OCI-LY3 (cell line): ENCODE measurements around the gene RFX2.

ENCODE experiments used
- H2AFZ ChIP-seq: fragments of 200-600, 300-600 bp; shearing (Covaris generic); 2 replicates; pipeline ENCODE4 v1.6.0; 2014; ENCODE audit warnings: antibody characterized with exemption, low read depth, low read length
- H3K27ac ChIP-seq: fragments of 200-600, 300-600 bp; sonication (generic); 2 replicates; pipeline ENCODE4 v1.5.1; 2014; ENCODE audit warnings: mild to moderate bottlenecking, low read length, moderate library complexity, mixed read lengths
- H3K27me3 ChIP-seq: fragments of 200-600, 300-600 bp; sonication (generic); 2 replicates; pipeline ENCODE4 v1.6.1; 2014; ENCODE audit warnings: low read depth, low read length, mixed read lengths
- H3K36me3 ChIP-seq: fragments of 200-600, 300-600 bp; sonication (generic); replicated peaks from 2 replicates; pipeline ENCODE3; 2014; ENCODE audit warnings: low read depth, low read length, mixed read lengths
- H3K4me1 ChIP-seq: fragments of 300-600, 200-600 bp; sonication (generic); 2 replicates; pipeline ENCODE4 v1.6.1; 2014; ENCODE audit warnings: low read length, mixed read lengths
- H3K4me2 ChIP-seq: fragments of 200-600, 300-600 bp; sonication (generic); 2 replicates; pipeline ENCODE4 v1.6.1; 2014; ENCODE audit warnings: low read length, mixed read lengths
- H3K4me3 ChIP-seq: fragments of 300-600, 200-600 bp; sonication (generic); 2 replicates; pipeline ENCODE4 v1.5.1; 2014; ENCODE audit warnings: antibody characterized with exemption, mild to moderate bottlenecking, low read length, moderate library complexity
- H3K79me2 ChIP-seq: fragments of 300-600, 200-600 bp; shearing (Covaris generic); 2 replicates; pipeline ENCODE4 v1.6.1; 2014; ENCODE audit warnings: mild to moderate bottlenecking, low read length, mixed read lengths
- H3K9ac ChIP-seq: fragments of 300-600, 200-600 bp; shearing (Covaris generic); 2 replicates; pipeline ENCODE4 v1.6.0; 2014; ENCODE audit warnings: mild to moderate bottlenecking, low read length, moderate library complexity
- H3K9me3 ChIP-seq: fragments of 200-600, 300-600 bp; shearing (Covaris generic); 2 replicates; pipeline ENCODE4 v1.6.1; 2014; ENCODE audit warnings: low read length, mixed read lengths; ENCODE audit not compliant: insufficient read depth
- H4K20me1 ChIP-seq: fragments of 200-600, 300-600 bp; sonication (generic); 2 replicates; pipeline ENCODE4 v1.6.1; 2016; ENCODE audit warnings: low read length, mixed read lengths; ENCODE audit not compliant: insufficient read depth
- CTCF ChIP-seq: fragments of 200-600, 300-600 bp; sonication (generic); IDR thresholded peaks from 2 replicates; pipeline ENCODE4 v1.5.1; 2014; ENCODE audit warnings: antibody characterized with exemption, low read length, low read depth
- EZH2phosphoT487 ChIP-seq: fragments of 200-600 bp; shearing (Covaris generic); IDR thresholded peaks from 2 replicates; pipeline ENCODE4 v1.6.1; 2018; ENCODE audit warnings: antibody characterized with exemption, mixed run types, low read depth

The RFX2 gene

DNA sequence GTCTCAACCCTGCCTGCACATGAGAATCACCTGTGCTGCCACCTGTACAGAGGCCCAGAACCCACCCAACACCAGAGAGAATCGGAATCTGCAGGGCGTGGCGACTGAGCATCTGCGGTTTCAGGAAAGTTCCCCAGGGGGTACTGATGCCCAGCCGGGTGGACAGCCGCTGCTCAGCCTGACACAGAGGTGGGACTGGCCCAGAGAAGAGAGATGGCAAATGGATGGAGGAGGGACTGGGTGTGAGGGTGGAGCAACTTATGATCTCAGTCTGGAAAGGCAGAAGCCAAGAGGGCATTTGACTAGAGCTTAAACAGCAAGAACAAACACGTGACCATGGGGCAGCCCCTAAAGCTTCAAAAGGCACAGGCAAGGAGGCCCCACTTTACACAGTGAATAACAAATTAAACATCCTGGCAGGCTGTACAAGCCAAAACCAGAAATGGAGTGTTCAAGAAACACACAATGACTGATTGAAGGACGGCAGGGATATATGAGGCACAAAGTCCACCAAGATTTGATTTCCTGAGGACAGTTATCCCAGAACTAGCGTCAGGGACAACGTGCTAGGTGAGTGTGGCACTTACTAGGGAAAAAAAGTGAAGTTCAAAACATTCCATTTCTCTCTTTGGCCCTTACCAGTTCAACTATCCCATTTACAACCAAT is 135.4 kb downstream of the RFX2 start:
- H3K9ac ChIP-seq: peak overlapping the region; percentile 66
- no peak overlapping the region for H2AFZ ChIP-seq
- H3K9me3 ChIP-seq: no peaks in the 10 kb centered on the region
- peak overlapping the region; percentile 72 for H3K4me3 ChIP-seq
- TF ChIP-seq EZH2phosphoT487 (no peak), CTCF (no peak)
- H4K20me1 ChIP-seq: peaks cover 54% of the 10 kb centered on the region
- peak overlapping the region; percentile 85 for H3K4me2 ChIP-seq
- no peaks in the 10 kb centered on the region for H3K27me3 ChIP-seq
- H3K4me1 ChIP-seq: peaks cover 53% of the 10 kb centered on the region
- H3K27ac ChIP-seq: peak overlapping the region; percentile 90
- H3K79me2 ChIP-seq: peaks cover 96% of the 10 kb centered on the region
- peaks cover 54% of the 10 kb centered on the region for H3K36me3 ChIP-seq

- Histone ChIP-seq H3K27ac (peak overlapping the region; percentile 90), H3K9me3 (no peaks in the 10 kb centered on the region), H4K20me1 (peaks cover 62% of the 10 kb centered on the region), H3K79me2 (peaks cover 97% of the 10 kb centered on the region), H3K4me3 (peak overlapping the region; percentile 72), H3K27me3 (no peaks in the 10 kb centered on the region), H3K9ac (peak overlapping the region; percentile 66), H3K4me2 (peak overlapping the region; percentile 85), H3K4me1 (peaks cover 47% of the 10 kb centered on the region), H3K36me3 (peaks cover 55% of the 10 kb centered on the region), H2AFZ (no peak overlapping the region)
- no peak for TF ChIP-seq EZH2phosphoT487
- TF ChIP-seq CTCF: no peak
Observed at GRCh38 chr19:5973867-5974635, 136.2 kb downstream of the RFX2 start.

- Histone ChIP-seq H3K4me3 (no peak overlapping the region), H3K9me3 (no peaks in the 10 kb centered on the region), H2AFZ (no peak overlapping the region), H3K27ac (no peak overlapping the region), H3K4me1 (peaks cover 48% of the 10 kb centered on the region), H4K20me1 (peaks cover 69% of the 10 kb centered on the region), H3K79me2 (peaks cover 97% of the 10 kb centered on the region), H3K4me2 (no peak overlapping the region), H3K27me3 (no peaks in the 10 kb centered on the region), H3K9ac (no peak overlapping the region), H3K36me3 (peaks cover 60% of the 10 kb centered on the region)
- TF ChIP-seq CTCF: no peak
- no peak for TF ChIP-seq EZH2phosphoT487
Observed at GRCh38 chr19:5973376-5973775, 136.9 kb downstream of the RFX2 start.

- Histone ChIP-seq H3K4me1 (peaks cover 56% of the 10 kb centered on the region), H3K79me2 (peaks cover 100% of the 10 kb centered on the region), H3K4me2 (no peak overlapping the region), H3K27me3 (no peaks in the 10 kb centered on the region), H4K20me1 (peaks cover 78% of the 10 kb centered on the region), H3K36me3 (peaks cover 66% of the 10 kb centered on the region), H3K9me3 (no peaks in the 10 kb centered on the region), H3K27ac (no peak overlapping the region; the same call in 1 of the 2 replicates), H3K9ac (no peak overlapping the region), H2AFZ (no peak overlapping the region), H3K4me3 (no peak overlapping the region)
- no peak for TF ChIP-seq CTCF
- no peak for TF ChIP-seq EZH2phosphoT487
Observed at GRCh38 chr19:5972355-5972731, 138.0 kb downstream of the RFX2 start.
